GM23338 (cell line): Measurements from ENCODE around the gene ZNF324B. TPM values are rescaled to one million over a fixed set of nuclear protein-coding genes. Genes with fewer than 3 reads are reported as not detected.
"Not testable (repeated sequence)": the region's sequence is repeated elsewhere in the genome, so short reads cannot be mapped to it uniquely, and the experiment has no call there.

ENCODE experiments used
- ATAC-seq: fragments of 200-7000 bp; cut with Tn5 transposase; 3 replicates; pipeline ENCODE4 v1.9.1; 2020
- DNase-seq: peaks from one replicate; pipeline ENCODE4 v3.0.0-alpha.2; 2015; ENCODE audit warnings: low spot score
- H2AFZ ChIP-seq: fragments of 200-600 bp; sonication (generic); 2 replicates; pipeline ENCODE4 v1.8.0; 2016; ENCODE audit warnings: antibody characterized with exemption, mild to moderate bottlenecking, moderate library complexity
- H3F3A ChIP-seq: fragments of 200-600 bp; sonication (generic); replicated peaks from 2 replicates; pipeline ENCODE4 v1.8.0; 2017; ENCODE audit warnings: antibody characterized with exemption, mixed run types, low read depth
- H3K27ac ChIP-seq: fragments of 200-600 bp; sonication (generic); 2 replicates; pipeline ENCODE4 v1.6.1; 2016; ENCODE audit warnings: low read depth
- H3K27me3 ChIP-seq: fragments of 200-600 bp; sonication (generic); 2 replicates; pipeline ENCODE4 v1.8.0; 2016; ENCODE audit warnings: mild to moderate bottlenecking, mixed run types, moderate library complexity; ENCODE audit not compliant: insufficient read depth
- H3K36me3 ChIP-seq: fragments of 200-600 bp; sonication (generic); 2 replicates; pipeline ENCODE4 v1.8.0; 2016; ENCODE audit warnings: mild to moderate bottlenecking; ENCODE audit not compliant: insufficient read depth
- H3K4me1 ChIP-seq: fragments of 200-600 bp; sonication (generic); 2 replicates; pipeline ENCODE4 v1.8.0; 2016; ENCODE audit warnings: mild to moderate bottlenecking, moderate library complexity; ENCODE audit not compliant: insufficient read depth
- H3K4me2 ChIP-seq: fragments of 200-600 bp; sonication (generic); 2 replicates; pipeline ENCODE4 v1.7.1; 2017; ENCODE audit warnings: mixed run types
- H3K4me3 ChIP-seq: fragments of 200-600 bp; sonication (generic); 2 replicates; pipeline ENCODE4 v1.6.1; 2016; ENCODE audit warnings: mixed run types
- H3K79me2 ChIP-seq: fragments of 200-600 bp; sonication (generic); replicated peaks from 2 replicates; pipeline ENCODE4 v1.8.0; 2017; ENCODE audit warnings: mild to moderate bottlenecking; ENCODE audit not compliant: insufficient read depth
- H3K9me2 ChIP-seq: fragments of 200-600 bp; sonication (generic); 2 replicates; pipeline ENCODE4 v1.8.0; 2017; ENCODE audit not compliant: insufficient read depth
- H4K20me1 ChIP-seq: fragments of 200-600 bp; sonication (generic); replicated peaks from 2 replicates; pipeline ENCODE4 v1.8.0; 2017; ENCODE audit warnings: mild to moderate bottlenecking; ENCODE audit not compliant: insufficient read depth
- H3K27ac Mint-ChIP-seq: 2 replicates; pipeline ENCODE4 v1.8.0; 2020; ENCODE audit warnings: inconsistent platforms, mild to moderate bottlenecking, moderate library complexity, mixed read lengths
- H3K27me3 Mint-ChIP-seq: 3 replicates; pipeline ENCODE4 v1.8.0; 2022; ENCODE audit warnings: low read depth, mild to moderate bottlenecking, moderate library complexity, mixed read lengths, inconsistent platforms; ENCODE audit not compliant: insufficient read depth, poor library complexity
- H3K36me3 Mint-ChIP-seq: 3 replicates; pipeline ENCODE4 v1.8.0; 2021; ENCODE audit warnings: low read depth, mild to moderate bottlenecking, inconsistent platforms, moderate library complexity, mixed read lengths
- H3K4me1 Mint-ChIP-seq: 3 replicates; pipeline ENCODE4 v1.8.0; 2020; ENCODE audit warnings: mild to moderate bottlenecking, inconsistent platforms, mixed read lengths
- H3K4me3 Mint-ChIP-seq: 3 replicates; pipeline ENCODE4 v1.8.0; 2021; ENCODE audit warnings: moderate library complexity, mild to moderate bottlenecking, inconsistent platforms, mixed read lengths
- H3K9me3 Mint-ChIP-seq: 3 replicates; pipeline ENCODE4 v1.8.0; 2020; ENCODE audit warnings: moderate library complexity, mild to moderate bottlenecking, inconsistent platforms, mixed read lengths
- ETS1 ChIP-seq: IDR thresholded peaks from 2 replicates; pipeline ENCODE4 v1.6.1; 2016; ENCODE audit warnings: antibody characterized with exemption
- EZH2 ChIP-seq: fragments of 200-600 bp; sonication (generic); IDR thresholded peaks from one replicate; pipeline ENCODE4 v1.8.0; 2017; ENCODE audit warnings: antibody characterized with exemption, mild to moderate bottlenecking, low read depth; ENCODE audit not compliant: unreplicated experiment
- EZH2phosphoT487 ChIP-seq: fragments of 200-600 bp; sonication (generic); IDR thresholded peaks from one replicate; pipeline ENCODE4 v1.8.1; 2018; ENCODE audit warnings: antibody characterized with exemption; ENCODE audit not compliant: unreplicated experiment
- JUNB ChIP-seq: IDR thresholded peaks from one replicate; pipeline ENCODE4 v1.6.1; 2016; ENCODE audit warnings: antibody characterized with exemption; ENCODE audit not compliant: unreplicated experiment
- NANOG ChIP-seq: IDR thresholded peaks from 2 replicates; pipeline ENCODE4 v1.6.1; 2016; ENCODE audit warnings: antibody characterized with exemption, borderline replicate concordance
- REST ChIP-seq: IDR thresholded peaks from one replicate; pipeline ENCODE4 v1.6.1; 2018; ENCODE audit warnings: antibody characterized with exemption; ENCODE audit not compliant: unreplicated experiment
- STAT1 ChIP-seq: IDR thresholded peaks from one replicate; pipeline ENCODE4 v1.6.1; 2016; ENCODE audit warnings: antibody characterized with exemption; ENCODE audit not compliant: unreplicated experiment
- ZNF114 ChIP-seq: fragments of 250-450 bp; sonication (Bioruptor Pico); IDR thresholded peaks from 2 replicates; pipeline ENCODE4 v1.5.0; 2020; ENCODE audit warnings: mild to moderate bottlenecking, moderate library complexity
- ZNF331 ChIP-seq: fragments of 250-450 bp; sonication (Bioruptor Pico); IDR thresholded peaks from 2 replicates; pipeline ENCODE4 v1.5.0; 2020; ENCODE audit warnings: low read depth, mild to moderate bottlenecking, moderate library complexity
- ZNF462 ChIP-seq: fragments of 250-450 bp; sonication (Bioruptor Pico); IDR thresholded peaks from 2 replicates; pipeline ENCODE4 v1.5.0; 2020; ENCODE audit warnings: mild to moderate bottlenecking, moderate library complexity
- polyA plus RNA-seq: library from polyadenylated mRNA; unstranded; fragments of >200 nt; fragmentation: Nextera tagmentation; extraction: Ambion mirVana; gene quantifications from 2 replicates; pipeline ENCODE4 v1.2.1, GENCODE V29; 2016
- total RNA-seq: library from RNA; depleted of rRNA; stranded (reverse); fragments of >200 nt; shearing (Covaris generic); gene quantifications from 2 replicates; pipeline ENCODE4 v1.2.3, GENCODE V29; 2014

ZNF324B gene
- total and polyA plus RNA-seq, 2 experiments from 2014 or later = 0.50 to 4.7 TPM

GRCh38 chr19:58469241-58470013 lies 18.0 kb downstream of the ZNF324B start:
- Histone ChIP-seq H3F3A (peaks cover 7% of the 10 kb centered on the region), H3K27me3 (peaks cover 11% of the 10 kb centered on the region), H3K36me3 (no peaks in the 10 kb centered on the region), H3K4me2 (no peak overlapping the region), H3K9me2 (no peaks in the 10 kb centered on the region), H3K4me1 (peaks cover 4% of the 10 kb centered on the region), H3K27ac (no peak overlapping the region), H3K79me2 (no peaks in the 10 kb centered on the region), H4K20me1 (no peaks in the 10 kb centered on the region), H2AFZ (no peak overlapping the region), H3K4me3 (no peak overlapping the region)
- H3K4me1 Mint-ChIP-seq = peaks cover 16% of the 10 kb centered on the region; the same call in 2 of the 3 replicates
- no peak for TF ChIP-seq ZNF462
- no peak for TF ChIP-seq STAT1
- no peak for TF ChIP-seq ZNF331
- no peak for TF ChIP-seq REST
- no peak for TF ChIP-seq JUNB
- no peak for TF ChIP-seq EZH2phosphoT487
- no peak for TF ChIP-seq ETS1
- no peak for TF ChIP-seq ZNF114 (CRISPR knock-in tag)
- no peak for TF ChIP-seq EZH2
- no peak for TF ChIP-seq NANOG
- no peak overlapping the region for H3K27ac Mint-ChIP-seq
- peaks cover 15% of the 10 kb centered on the region for H3K36me3 Mint-ChIP-seq
- no peak for ATAC-seq
- no peak for DNase-seq
- H3K4me3 Mint-ChIP-seq = peak overlapping the region; percentile 71; the same call in 1 of the 3 replicates
- peaks cover 16% of the 10 kb centered on the region for H3K27me3 Mint-ChIP-seq
- no peaks in the 10 kb centered on the region for H3K9me3 Mint-ChIP-seq

GRCh38 chr19:58470837-58471543 lies 19.6 kb downstream of the ZNF324B start:
- not testable (repeated sequence) for H3K4me3 Mint-ChIP-seq, H3K9me2 ChIP-seq, ATAC-seq, H3K79me2 ChIP-seq, H2AFZ ChIP-seq, H3K4me3 ChIP-seq, DNase-seq, H4K20me1 ChIP-seq, H3K36me3 ChIP-seq, H3K4me1 ChIP-seq, H3K4me2 ChIP-seq, H3K27me3 ChIP-seq, H3K27ac Mint-ChIP-seq, H3K9me3 Mint-ChIP-seq, H3K27ac ChIP-seq
- H3F3A ChIP-seq = peaks cover 15% of the 10 kb centered on the region
- H3K4me1 Mint-ChIP-seq = peaks cover 22% of the 10 kb centered on the region
- peaks cover 15% of the 10 kb centered on the region for H3K36me3 Mint-ChIP-seq
- peaks cover 20% of the 10 kb centered on the region for H3K27me3 Mint-ChIP-seq
